GM21529 (cell line): ENCODE data around the gene FARS2.
A peak's percentile ranks its signal among the peaks of the same experiment; 100 is the strongest.

ENCODE experiments used
- ATAC-seq: cut with Tn5 transposase; IDR thresholded peaks from one replicate; pipeline ENCODE4 v1.9.1; 2021; ENCODE audit not compliant: unreplicated experiment

The FARS2 gene

DNA sequence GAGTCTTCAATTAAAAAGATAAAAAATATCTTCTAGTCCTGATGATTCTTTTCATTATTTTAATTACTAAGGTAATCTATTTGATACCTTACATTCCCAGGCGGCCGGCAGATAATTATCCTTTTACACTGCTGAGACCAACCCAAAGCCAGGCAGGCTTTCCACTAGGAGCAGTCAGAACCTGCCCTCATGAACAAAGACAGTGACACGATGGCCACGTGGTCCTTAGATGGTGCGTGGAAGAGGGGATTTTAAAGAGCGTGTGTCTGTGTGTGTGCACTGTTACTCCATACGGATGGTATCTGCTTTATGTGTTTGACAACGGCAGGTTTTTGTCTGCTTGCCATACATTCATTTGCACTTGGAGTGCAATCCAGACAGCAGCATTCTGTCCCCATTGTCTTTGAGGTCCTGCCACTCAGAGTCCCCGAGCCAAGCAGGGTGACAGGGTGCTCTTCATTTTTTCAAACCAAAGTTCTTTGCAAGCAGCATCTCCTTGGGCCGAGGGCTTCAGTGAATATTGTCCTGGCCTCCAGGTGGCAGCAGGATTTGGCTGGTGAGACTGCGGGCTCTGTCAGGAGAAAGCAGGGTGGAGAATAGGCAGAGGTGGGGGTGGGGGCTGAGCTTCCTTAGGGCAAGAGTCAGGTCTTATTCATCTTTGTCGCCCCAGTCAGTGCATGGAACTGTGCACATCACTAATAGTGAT lies 484.9 kb downstream of the FARS2 start:
- ATAC-seq: no peak

DNA sequence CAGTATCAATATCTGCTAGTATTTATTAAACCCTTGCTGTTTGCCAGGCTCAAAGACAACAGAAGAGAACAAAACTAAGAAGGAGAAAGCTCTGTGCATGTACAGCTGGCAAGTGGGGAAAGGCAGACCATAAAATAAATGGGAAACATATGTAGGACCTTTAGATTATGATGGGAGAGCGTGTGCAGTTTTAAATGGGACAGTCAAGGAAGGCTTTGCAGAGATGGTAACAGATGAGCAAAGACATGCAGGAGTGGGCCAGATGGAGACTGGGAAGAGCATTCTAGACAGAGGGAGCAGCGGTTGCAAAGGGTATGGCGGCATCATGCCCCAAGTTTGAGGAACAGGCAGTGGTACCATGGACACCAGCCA lies 485.4 kb downstream of the FARS2 start:
- ATAC-seq: no peak

DNA sequence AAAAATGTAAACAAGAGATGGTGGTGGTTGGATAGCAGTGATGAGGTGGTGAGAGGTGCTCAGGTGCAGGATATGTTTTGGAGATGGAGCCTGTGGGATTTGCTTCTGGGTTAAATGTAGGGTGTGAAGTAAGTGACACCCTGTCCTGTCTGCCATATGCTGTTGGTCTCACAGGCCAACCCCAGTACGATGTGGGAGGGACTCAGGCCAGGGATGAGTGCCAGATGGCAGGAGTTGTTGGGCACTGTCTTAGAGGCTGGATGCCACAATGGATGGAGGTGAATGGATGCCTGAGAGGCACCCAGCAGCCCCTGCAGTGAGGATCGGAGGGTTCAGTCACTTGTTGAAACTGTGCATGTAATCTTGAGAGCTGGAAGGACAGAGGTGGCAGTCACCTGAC lies 486.1 kb downstream of the FARS2 start:
- no peak for ATAC-seq

DNA sequence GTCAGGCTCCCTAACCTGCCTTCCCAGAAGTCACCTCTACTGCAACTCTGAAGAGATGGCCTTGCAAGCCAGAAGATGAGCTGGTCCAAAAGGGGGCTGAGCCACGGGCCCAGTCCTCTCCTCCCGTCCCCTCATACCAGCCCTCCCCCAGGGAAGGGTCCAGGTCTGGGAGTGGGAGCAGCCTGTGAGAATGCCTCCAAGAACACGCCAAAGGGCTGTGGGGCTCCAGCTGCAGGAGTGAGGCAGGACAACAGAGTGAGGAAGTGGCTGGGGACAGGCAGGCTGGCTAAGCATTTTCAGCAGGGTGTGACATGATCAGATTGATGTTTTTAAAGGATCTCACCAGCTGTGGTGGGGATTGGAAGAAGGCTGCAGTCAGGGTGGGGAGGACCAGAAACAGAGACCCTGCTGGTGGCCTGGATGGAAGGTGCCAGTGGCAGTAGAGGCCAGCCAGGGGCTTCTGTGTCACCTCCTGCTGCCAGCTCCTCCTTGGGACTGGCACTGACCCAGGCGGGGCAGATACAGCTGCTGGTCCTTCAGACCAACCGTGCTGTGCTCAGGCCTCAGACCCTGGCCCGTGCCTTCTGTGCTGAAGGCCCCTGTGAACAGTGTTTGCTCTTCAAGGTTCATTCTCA lies 487.8 kb downstream of the FARS2 start:
- no peak for ATAC-seq

DNA sequence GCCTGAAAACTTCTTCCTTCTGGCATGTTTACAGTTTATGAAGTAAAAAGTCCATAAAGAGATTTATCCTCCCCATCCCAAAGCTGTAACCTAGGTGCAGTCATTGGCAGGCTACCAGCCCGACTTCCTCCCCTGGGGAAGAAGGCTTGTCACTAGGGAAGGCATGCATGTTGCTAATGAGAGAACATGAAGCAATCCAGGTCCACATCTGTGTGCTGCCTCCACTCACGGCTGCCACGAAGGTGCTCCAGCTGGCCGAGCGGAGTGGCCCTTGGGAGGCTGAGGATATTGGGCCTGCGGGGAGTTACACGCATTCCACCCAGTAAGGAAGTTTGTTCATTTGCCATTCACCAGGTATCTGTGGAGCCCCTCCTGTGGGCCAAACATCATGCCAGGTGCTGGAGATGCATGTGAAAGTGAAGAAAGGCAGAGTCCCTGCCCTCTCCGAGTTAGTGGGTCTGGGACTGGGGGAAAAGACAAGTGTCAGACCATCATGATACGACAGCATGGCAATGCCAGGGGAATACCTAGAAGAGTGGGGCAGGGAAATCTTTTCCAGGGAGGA lies 488.4 kb downstream of the FARS2 start:
- no peak for ATAC-seq

DNA sequence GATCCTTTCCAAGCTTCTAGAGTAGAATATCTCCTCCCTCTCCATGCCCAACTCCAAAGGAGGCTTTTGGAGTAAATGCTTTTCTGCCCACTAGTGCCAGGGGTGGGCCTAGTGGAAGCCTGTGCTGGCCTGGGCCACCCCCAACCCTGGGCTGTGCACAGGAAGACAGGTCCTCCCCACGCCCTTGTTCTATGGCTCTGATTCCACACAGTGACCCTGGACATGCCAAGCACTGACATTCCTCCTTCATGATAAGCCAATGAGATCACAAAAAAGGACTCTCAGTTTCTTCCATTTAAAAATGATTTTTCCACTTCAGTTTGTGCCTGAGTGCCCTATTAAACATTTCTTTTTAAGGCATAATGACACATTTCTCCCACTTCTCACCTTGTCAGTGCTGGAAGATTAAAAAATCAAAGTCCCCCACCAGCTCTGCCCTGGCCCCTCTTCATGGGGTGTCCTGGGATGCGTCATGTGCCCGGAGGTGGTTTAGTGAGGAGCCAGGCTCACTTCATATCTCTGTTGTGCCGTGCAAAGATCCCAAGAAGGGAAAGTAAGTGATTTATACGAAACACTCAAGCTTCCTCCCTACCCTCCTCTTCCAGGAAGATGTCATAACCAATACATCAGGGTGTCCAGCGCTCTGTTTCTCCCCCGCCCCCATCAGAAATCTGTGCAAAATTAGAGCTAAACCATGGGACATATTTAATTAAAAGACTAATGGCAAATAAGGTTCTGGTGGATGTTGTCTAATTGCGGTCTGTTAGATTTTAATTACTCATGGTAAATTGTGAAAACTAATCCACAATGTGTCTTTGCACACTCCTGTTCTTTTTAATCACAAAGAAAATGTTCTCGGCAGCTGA lies 490.4 kb downstream of the FARS2 start:
- ATAC-seq: no peak

DNA sequence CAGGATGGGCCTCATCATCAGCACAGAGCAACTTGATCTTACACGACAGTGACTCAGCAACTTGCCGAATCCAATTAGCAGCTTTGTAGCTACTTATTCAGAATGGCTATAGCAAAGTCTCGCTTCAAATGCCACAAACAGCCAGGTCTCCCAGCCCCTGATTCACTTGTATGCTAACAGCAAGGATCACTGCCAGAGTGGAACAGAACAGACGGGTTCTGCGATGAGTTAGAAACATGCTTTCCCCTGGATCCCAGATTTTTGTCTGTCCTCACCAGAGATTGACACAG lies 491.0 kb downstream of the FARS2 start:
- ATAC-seq: no peak

DNA sequence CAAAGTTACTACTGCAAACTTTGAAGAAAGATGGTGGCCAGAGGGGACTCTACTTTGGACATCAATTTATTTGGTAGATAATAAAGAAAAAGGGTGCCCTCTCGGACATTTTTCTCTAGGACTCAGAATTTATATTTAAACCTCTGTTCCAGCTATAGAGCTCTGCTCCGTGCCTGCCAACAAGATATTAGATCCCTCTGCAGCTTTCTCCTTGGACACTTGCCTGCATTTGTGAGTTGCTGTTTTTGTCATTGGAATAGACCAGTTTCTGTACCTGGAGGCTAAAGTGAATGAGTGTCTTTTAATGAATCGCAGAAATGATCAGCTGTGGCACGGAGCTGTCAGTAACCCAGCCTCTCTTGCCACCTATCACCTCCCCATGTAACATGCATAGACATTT lies 491.9 kb downstream of the FARS2 start:
- no peak for ATAC-seq

DNA sequence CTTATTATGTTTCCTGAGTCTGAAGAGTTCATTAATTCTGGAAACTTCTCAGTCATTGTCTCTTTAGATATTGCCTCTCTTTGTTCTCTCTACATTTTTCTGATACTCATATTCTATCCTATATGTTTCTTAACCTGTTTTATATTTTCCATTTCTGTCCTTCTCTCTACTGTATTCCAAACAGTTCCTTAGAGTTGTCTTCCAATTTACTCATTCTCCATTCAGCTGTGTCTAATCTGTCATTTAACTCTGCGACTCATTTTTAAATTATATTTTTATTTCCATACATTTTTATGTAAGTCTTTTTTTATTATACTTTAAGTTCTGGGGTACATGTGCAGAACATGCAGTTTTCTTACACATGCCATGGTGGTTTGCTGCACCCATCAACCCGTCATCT lies 493.6 kb downstream of the FARS2 start:
- no peak for ATAC-seq

DNA sequence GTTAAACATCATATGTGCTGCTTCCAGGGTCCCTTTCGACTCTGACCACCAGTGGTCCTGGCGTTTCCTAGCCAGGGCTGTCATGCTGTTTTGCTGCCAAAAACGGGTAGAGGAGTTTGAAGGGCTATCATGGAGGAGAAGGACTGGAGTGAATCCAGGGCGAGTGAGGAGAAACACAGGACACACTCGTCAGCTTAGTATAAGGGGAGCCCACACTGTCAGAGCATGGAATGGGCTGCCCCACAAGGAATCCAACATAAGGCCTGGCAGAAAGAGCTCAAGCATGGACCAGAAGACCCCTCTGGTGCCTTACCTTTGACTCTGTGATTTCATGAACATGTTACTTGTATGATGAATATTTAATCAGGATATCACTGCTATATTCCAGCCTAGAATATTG lies 498.3 kb downstream of the FARS2 start:
- ATAC-seq: no peak

DNA sequence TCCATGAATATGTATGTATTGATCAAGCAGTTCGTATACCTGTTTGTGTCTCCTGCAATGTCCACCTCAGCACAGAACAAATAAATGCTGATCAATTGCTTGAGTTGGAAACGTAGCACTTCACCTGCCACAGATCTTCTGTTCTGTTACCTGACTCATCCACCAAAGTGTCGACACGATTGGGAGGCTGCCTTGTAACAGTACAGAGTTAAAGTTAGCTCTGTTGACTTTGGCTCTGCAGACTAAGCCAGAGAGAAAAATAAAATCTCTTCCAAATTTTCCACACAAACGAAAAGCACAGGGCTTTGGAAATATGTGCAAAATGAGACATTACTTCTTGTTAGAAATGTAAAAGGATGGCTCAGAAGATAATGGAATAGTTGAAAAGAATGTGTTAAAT lies 500.1 kb downstream of the FARS2 start:
- ATAC-seq: no peak

DNA sequence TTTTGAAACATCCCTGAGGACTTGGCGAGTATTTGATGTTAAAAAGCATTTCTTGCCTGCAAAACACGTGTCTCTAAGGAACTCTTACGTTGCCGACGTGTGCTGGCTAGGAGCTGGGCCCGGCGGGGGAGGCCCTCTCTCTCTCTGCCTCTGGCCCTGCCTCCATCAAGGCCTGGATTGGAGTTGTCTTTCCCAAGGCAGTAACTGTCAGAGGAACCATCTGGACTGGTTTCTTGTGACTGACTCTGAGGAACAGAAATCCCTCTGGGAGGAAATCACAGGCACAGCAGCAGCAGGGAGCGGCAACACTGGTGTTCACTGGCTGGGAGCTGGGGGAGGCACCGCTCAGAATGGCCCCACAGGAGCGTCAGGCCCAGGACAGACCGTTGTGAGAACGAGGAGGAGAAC lies 501.3 kb downstream of the FARS2 start:
- no peak for ATAC-seq

DNA sequence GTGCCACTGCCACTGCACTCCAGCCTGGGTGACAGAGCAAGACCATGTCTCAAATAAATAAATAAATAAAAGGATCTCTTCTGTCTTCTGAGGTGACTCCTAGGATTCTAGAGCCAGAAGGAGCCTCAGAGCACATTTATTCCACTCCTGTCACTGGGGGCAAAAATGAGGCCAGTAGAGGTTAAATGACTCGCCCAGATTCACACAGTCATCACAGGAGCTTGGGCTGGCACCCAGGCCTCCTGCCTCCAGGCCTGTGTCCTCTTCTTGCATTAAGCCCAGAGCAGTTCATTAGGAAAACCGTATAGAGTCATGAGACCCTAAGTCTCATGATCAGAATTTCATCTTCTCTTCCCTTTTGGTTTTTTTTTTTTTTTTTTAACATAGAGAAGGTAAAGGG lies 502.1 kb downstream of the FARS2 start:
- ATAC-seq: no peak

DNA sequence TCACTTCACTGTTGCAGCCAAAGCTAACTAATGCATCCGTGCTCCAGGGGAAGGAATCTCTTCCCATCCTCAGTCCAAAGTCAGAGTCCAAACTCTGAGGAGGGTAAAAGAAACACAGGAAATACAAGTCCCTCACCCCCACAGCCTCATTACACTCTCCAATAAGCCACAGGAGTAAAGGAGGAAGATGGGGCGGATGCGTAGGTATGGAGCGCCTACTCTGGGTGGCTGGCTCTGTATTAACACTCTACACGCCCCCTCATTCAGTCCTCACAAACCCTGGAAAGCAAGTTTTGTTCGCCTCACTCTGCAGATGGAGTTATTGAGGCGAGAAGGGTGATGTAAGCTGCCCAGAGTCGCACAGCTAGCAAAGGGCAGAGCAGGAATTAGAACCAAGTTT lies 502.6 kb downstream of the FARS2 start:
- ATAC-seq: peak; percentile 58

DNA sequence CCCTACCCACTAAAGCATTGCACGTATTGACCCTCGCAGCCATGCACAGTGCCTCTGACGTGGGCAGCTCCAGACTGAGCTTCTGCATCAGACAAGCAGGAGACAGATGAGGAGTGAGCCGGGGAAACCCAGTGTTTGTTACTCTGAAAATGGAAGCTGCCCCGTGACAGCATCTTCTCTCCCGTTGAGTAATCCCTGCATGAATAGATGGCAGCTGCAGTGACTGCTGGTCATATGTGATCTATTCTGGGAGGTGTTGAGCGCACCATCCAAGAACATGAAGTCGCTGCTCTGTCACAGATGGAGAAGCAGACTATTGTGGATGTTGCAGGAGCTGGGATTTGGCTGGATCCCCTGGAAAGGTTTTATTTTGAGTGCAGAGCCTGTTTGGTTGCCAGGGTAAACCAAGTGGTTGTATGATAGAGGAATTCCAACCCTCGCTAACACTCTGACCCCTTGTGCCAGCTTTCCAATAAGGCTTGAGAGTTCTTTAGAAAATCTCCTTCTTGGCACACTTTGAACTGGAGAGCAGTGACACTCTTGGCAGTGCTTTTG lies 503.2 kb downstream of the FARS2 start:
- ATAC-seq: peak; percentile 83

DNA sequence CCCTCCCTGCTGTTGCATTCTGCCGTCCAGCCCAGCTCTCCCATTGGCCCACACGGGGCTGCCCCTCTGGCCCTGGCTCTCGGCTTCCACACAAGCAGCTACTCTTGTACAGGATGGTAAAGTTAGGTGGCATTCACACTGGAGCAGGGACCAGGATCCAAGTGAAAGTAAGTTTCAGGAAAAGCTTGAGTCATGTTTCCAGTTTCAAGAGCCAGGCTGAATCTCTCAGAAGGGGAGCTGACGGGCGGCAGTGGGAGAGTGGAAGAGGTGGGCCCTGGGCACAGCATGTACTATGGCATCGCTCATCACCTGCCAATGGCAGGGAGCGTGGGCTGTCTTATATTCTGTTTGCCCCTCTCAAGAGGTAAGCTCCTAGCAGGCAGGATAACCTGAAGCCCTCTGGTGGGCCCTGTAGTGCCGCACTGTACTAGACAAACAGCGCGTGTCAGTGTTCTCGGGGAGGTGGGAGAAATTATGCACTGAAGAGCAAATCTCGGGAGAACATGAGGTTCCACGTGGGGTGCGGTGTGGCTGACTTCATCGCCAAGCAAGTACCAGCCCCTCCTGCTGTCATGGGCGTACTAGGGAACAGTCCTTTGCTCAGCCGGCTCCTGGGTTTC lies 503.9 kb downstream of the FARS2 start:
- ATAC-seq: no peak

DNA sequence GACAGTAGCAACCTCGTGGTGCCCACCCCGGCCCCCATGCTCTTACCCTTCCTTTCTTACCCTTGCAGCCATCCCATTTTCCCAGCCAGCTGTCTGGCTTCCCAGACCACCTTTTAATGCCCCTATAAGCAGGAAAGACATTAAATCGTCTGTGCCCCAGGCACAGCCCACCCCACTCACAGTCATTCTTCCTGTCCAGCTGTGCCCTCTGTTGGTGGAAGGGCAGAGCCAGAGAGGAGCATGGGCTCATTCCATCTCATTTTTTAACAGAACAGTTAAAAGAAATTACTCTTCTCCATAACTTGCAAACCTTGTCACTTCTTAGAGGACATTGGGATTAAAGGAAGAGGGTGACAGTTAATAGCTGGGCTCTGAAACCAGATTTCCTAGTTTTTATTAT lies 504.9 kb downstream of the FARS2 start:
- no peak for ATAC-seq

DNA sequence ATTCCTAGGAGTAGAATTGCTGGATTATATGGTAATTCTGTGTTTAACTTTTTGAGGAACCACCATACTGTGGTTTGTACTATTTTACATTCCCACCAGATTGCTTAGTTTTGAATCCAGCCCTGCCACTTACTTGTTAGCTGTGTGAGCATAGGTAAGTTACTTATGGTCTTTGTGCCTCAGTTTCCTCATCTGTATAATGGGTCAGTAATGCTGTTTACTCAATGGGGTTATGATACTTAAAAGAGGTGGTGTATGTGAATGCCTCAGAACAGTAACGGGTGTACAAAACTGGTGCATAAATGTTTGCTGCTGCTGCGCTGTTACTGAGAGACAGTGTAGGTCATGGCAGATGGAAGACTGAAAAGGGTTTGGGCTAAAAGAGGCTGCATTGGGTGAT lies 506.2 kb downstream of the FARS2 start:
- no peak for ATAC-seq

DNA sequence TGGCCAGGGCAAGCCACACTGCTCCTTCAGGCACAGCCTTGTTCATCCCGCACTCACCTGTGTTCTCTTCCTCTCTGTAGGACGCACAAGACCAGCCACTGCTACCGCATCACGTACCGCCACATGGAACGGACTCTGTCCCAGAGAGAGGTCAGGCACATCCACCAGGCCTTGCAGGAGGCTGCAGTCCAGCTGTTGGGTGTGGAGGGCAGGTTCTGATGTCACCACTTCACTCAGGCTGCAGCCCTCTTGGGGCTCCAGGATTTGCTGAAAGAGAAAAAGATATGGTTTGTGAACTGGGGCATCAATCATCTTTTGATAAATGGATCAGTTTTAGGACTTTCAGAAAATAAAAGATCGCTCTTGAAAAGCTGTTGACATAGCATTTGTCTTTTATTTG lies 509.9 kb downstream of the FARS2 start:
- no peak for ATAC-seq

DNA sequence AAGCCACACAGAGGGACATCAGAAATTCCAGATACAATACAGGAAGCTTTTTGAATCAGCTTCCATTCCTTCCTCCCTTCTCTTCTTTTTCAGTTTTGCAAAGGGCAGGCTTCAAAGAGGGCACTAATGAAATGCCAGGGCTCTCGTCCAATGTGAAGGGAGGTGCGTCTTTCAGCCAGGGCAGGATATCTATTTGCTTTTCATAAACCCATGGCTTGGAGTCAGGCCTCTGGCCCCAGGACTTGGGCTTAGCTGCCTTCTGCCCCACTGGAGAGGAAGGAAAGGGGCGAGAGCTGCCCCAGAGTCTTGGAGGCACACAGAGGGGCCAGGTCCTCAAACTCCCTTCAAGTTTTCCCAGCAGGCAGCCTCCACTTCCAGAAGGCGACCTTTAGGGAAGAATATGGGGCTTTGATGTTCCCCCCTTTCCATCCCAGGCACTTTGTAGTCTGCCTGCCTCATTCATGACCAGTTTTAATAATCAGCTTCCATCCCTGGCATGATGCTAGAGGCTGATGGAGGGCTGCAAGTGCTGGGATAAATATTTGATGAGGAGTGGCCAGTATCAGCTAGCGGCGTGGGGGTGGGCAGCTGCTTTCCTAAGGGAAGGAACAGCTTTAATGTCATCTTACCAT lies 510.6 kb downstream of the FARS2 start:
- no peak for ATAC-seq
